Measurements from ENCODE around the gene RAB30.

Gene RAB30

DNA sequence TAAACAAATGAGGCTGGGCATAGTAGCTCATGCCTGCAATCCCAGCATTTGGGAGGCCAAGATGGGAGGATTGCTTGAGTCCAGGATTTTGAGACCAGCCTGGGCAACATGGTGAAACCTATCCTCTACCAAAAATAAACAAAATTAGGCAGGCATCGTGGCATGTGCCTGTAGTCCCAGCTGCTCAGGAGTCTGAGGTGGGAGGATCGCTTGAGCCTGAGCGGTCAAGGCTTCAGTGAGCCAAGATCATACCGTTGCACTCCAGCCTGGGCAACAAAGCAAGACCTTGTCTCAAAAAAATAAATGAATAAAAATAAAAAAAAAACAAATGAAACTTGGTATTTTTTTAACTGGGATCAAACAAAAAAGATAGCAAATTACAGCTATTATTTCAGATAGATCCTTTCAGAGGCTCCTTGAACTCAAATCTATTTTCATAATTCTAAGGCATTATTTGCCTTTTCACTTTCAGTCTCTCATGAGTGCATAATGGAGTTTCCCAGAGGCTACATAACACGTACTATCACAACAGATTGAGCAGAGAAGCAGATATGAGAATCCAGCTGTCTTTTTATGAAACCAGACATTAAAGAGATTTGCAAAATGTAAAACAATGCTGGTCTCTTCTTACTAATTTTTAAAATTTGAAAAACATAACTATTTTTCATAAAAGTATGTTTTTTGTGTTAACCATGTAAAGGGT, 147.0 kb downstream of the RAB30 start:
- DNase-seq, result no peak
- Histone ChIP-seq H3K36me3 (replicated peaks) (no peaks in the 10 kb centered on the region), H3K4me3 (ENCODE audit: low read depth, low read length) (no peak overlapping the region), H3K27ac (no peak overlapping the region), H3K27me3 (replicated peaks) (no peaks in the 10 kb centered on the region)
- TF ChIP-seq, protein P1, sequence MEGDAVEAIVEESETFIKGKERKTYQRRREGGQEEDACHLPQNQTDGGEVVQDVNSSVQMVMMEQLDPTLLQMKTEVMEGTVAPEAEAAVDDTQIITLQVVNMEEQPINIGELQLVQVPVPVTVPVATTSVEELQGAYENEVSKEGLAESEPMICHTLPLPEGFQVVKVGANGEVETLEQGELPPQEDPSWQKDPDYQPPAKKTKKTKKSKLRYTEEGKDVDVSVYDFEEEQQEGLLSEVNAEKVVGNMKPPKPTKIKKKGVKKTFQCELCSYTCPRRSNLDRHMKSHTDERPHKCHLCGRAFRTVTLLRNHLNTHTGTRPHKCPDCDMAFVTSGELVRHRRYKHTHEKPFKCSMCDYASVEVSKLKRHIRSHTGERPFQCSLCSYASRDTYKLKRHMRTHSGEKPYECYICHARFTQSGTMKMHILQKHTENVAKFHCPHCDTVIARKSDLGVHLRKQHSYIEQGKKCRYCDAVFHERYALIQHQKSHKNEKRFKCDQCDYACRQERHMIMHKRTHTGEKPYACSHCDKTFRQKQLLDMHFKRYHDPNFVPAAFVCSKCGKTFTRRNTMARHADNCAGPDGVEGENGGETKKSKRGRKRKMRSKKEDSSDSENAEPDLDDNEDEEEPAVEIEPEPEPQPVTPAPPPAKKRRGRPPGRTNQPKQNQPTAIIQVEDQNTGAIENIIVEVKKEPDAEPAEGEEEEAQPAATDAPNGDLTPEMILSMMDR (IDR thresholded peaks at IDR 0.05; ENCODE audit: low read depth, low read length, missing control alignments), result no peak
- in situ Hi-C loops (cut with HindIII; ENCODE audit: low pct_ligation_motif_present, low sequenced_read_pairs), result loop anchor here (25.0 kb wide), 1 partner anchor 238 kb away; the partner anchor contains the start of gene PCF11
